ENCODE measurements around the gene REEP2.
A peak's percentile ranks its signal among the peaks of the same experiment; 100 is the strongest.
"Not testable (repeated sequence)": the region's sequence is repeated elsewhere in the genome, so short reads cannot be mapped to it uniquely, and the experiment has no call there.

REEP2 gene

GRCh38 chr5:138438724-138439476 lies at the start of gene REEP2:
Gene REEP2 (plus strand): TSS chr5:138439057. CDS start chr5:138439209, 152 bp downstream.
- peak; percentile 52 for DNase-seq
- in situ Hi-C loops (cut with HindIII; ENCODE audit: low pct_ligation_motif_present, low pct_unique_long_range_greater_than_20kb, low sequenced_read_pairs) = no loop called here

- no peak for DNase-seq
- in situ Hi-C loops (cut with HindIII; ENCODE audit: low pct_ligation_motif_present, low pct_unique_long_range_greater_than_20kb, low sequenced_read_pairs) = no loop called here
Observed at GRCh38 chr5:138389332-138389731, 49.5 kb upstream of the REEP2 start.

GRCh38 chr5:138389911-138390310 lies 48.9 kb upstream of the REEP2 start:
- DNase-seq; in situ Hi-C loops (cut with HindIII; ENCODE audit: low pct_ligation_motif_present, low pct_unique_long_range_greater_than_20kb, low sequenced_read_pairs): not testable (repeated sequence)

GRCh38 chr5:138391859-138392386 lies 46.9 kb upstream of the REEP2 start:
- in situ Hi-C loops (cut with HindIII; ENCODE audit: low pct_ligation_motif_present, low pct_unique_long_range_greater_than_20kb, low sequenced_read_pairs) = no loop called here
- no peak for DNase-seq

GRCh38 chr5:138402640-138403039 lies 36.2 kb upstream of the REEP2 start:
- in situ Hi-C loops (cut with HindIII; ENCODE audit: low pct_ligation_motif_present, low pct_unique_long_range_greater_than_20kb, low sequenced_read_pairs) = no loop called here
- no peak for DNase-seq

GRCh38 chr5:138408023-138408422 lies 30.8 kb upstream of the REEP2 start:
- in situ Hi-C loops (cut with HindIII; ENCODE audit: low pct_ligation_motif_present, low pct_unique_long_range_greater_than_20kb, low sequenced_read_pairs) = no loop called here
- no peak for DNase-seq

- in situ Hi-C loops (cut with HindIII; ENCODE audit: low pct_ligation_motif_present, low pct_unique_long_range_greater_than_20kb, low sequenced_read_pairs) = not testable (repeated sequence)
- peak; percentile 20 for DNase-seq
Observed at GRCh38 chr5:138410996-138411640, 27.7 kb upstream of the REEP2 start.

GRCh38 chr5:138418444-138418843 lies 20.4 kb upstream of the REEP2 start:
- no peak for DNase-seq
- in situ Hi-C loops (cut with HindIII; ENCODE audit: low pct_ligation_motif_present, low pct_unique_long_range_greater_than_20kb, low sequenced_read_pairs) = no loop called here

- no peak for DNase-seq
- in situ Hi-C loops (cut with HindIII; ENCODE audit: low pct_ligation_motif_present, low pct_unique_long_range_greater_than_20kb, low sequenced_read_pairs) = no loop called here
Observed at GRCh38 chr5:138425079-138425478, 13.8 kb upstream of the REEP2 start.

GRCh38 chr5:138435943-138436342 lies 2.9 kb upstream of the REEP2 start:
- in situ Hi-C loops (cut with HindIII; ENCODE audit: low pct_ligation_motif_present, low pct_unique_long_range_greater_than_20kb, low sequenced_read_pairs) = no loop called here
- no peak for DNase-seq

- in situ Hi-C loops (cut with HindIII; ENCODE audit: low pct_ligation_motif_present, low pct_unique_long_range_greater_than_20kb, low sequenced_read_pairs) = no loop called here
- no peak for DNase-seq
Observed at GRCh38 chr5:138438003-138438723, 694 bp upstream of the REEP2 start.

- in situ Hi-C loops (cut with HindIII; ENCODE audit: low pct_ligation_motif_present, low pct_unique_long_range_greater_than_20kb, low sequenced_read_pairs) = no loop called here
- no peak for DNase-seq
Observed at GRCh38 chr5:138439477-138440158, 761 bp downstream of the REEP2 start.

- DNase-seq = no peak
- in situ Hi-C loops (cut with HindIII; ENCODE audit: low pct_ligation_motif_present, low pct_unique_long_range_greater_than_20kb, low sequenced_read_pairs) = no loop called here
Observed at GRCh38 chr5:138440159-138441073, 1.6 kb downstream of the REEP2 start.

- DNase-seq = no peak
- in situ Hi-C loops (cut with HindIII; ENCODE audit: low pct_ligation_motif_present, low pct_unique_long_range_greater_than_20kb, low sequenced_read_pairs) = no loop called here
Observed at GRCh38 chr5:138441221-138441620, 2.4 kb downstream of the REEP2 start.

- DNase-seq = no peak
- in situ Hi-C loops (cut with HindIII; ENCODE audit: low pct_ligation_motif_present, low pct_unique_long_range_greater_than_20kb, low sequenced_read_pairs) = no loop called here
Observed at GRCh38 chr5:138444078-138444773, 5.4 kb downstream of the REEP2 start.

GRCh38 chr5:138444774-138445546 lies 6.1 kb downstream of the REEP2 start:
- in situ Hi-C loops (cut with HindIII; ENCODE audit: low pct_ligation_motif_present, low pct_unique_long_range_greater_than_20kb, low sequenced_read_pairs) = no loop called here
- DNase-seq = no peak
